SHP77 (cell line): ENCODE measurements around the gene RCBTB1.

ENCODE experiments used
- DNase-seq, 2 experiments: peaks; one replicate each; lab custom pipeline; 2025; lab: John Stamatoyannopoulos, UW

The RCBTB1 gene

DNA sequence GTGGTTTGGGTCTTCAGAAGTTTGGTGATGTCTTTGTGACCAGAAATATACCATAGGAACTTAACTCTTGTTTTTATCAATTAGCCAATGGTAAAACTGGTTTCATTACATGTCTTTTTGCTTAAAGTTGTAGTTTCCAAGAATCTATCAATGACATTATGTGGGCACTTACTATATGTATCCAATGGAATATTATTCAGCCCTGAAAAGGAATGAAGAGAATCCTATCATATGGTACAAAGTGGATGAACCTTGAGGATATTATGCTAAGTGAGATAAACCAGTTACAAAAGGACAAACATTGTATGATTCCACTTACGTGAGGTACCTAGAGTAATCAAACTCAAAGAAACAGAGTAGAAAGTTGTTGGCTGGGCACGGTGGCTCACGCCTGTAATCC is 26.4 kb downstream of the RCBTB1 start:
- DNase-seq = no peak

DNA sequence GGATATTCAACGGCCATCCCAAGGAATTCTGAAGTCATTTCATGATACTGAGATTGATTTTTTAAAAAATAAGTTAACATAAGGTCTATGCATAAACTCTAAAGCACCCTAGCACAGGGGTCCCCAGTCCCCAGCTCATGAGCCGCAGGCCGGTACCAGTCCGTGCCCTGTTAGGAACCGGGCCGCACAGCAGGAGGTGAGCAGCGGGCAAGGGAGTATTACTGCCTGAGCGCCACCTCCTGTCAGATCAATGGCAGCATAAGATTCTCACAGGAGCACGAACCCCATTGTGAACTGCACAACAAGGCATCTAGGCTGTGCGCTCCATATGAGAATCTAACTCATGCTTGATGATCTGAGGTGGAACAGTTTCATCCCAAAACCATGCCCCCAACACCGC is 31.0 kb downstream of the RCBTB1 start:
- no peak for DNase-seq

DNA sequence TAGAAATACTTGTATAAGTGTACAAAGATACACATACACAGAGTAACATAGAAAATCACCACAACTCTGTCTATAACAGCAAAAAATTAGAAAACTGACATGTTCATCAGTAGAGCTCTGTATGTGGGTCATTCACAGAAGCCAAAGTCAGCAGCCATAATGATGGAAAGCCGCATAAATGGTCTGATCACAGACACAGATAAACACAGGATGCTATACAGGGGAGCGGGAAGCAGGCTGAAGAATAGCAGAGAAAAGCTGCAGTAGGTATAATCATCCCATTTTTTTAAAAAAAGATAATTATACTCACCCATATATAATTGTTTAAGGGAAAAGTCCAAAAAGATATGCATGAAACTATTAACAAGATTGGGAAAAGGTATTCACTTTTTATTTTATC is 31.5 kb downstream of the RCBTB1 start:
- DNase-seq = no peak

DNA sequence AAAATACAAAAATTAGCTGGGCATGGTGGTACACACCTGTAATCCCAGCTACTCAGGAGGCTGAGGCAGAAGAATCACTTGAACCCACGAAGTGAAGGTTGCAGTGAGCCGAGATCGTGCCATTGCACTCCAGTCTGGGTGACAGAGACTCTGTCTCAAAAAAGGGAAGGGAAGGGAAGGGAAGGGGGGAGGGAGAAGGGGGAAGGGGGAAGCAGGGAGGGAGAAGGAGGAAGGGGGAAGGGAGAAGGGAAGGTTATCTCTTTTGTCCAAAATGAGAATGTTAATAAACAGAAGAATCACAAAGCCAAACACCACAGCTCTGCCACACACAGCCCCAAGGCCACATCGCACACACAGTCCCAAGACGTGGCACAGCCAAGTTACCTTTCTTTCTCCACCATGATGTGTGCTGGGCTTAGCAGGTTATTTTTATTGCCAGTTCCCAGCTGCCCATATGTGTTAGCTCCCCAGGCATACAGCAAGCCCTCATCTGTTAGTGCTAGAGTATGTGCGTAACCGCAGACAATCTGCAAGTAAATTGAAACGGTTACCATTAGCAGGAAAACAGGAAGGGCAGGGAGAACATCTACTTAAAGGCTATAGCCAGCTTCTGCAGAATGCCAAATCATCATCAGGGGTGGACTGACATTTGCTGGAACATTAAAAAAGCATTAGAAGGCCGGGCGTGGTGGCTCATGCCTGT is 34.3 kb downstream of the RCBTB1 start:
- no peak for DNase-seq

DNA sequence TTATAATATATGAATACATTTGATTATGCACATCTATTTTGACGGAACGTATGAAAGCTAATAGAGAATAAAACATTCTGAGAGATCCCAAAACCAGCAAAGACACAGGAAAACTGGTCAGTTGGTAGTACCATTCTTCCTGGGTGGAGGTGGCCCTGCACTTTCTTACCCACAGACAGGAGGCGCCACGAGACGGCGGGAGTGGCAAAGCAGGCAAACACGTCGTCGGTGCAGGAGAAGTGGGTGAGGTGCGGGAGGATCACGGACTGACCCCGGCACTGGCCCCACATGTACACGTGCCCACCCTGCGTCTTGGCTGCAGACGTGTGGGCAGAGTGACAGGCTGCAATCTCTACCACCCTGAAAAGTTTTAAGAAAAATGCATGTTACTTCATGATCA is 36.1 kb downstream of the RCBTB1 start:
- DNase-seq = no peak

DNA sequence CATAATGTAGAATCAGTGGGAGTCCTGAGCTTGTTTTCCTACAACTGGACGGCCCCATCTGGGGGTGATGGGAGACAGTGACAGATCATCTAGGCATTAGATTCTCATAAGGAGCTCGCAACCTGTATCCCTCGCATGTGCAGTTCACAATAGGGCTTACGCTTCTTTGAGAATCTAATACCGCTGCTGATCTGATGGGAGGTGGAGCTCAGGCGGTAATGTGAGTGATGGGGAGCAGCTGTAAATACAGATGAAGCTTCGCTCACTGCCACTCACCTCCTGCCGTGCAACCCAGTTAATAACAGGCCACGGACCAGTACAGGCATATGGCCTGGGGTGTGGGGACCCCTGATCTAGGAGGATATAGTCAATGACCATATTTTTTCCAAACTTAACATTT is 38.8 kb downstream of the RCBTB1 start:
- DNase-seq = no peak

DNA sequence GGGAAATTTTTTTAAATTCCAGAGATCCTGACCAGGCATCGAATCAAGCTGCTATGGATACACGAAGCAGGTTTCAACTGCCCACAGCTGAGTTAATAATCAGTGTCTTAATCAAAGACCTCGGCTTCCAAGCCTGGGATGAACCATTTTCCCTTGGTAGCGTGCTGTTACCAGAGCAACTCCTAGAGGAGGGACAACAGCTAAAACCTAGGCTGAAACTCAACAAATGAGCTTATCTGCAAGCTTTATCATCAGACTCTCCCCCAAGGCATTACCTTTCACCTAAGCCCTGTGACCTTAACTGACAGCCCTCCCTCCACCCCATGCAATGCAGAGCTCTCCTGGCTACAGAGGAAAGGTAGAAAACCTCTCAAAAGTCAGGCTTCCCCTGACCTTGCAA is 39.7 kb downstream of the RCBTB1 start:
- DNase-seq = no peak

DNA sequence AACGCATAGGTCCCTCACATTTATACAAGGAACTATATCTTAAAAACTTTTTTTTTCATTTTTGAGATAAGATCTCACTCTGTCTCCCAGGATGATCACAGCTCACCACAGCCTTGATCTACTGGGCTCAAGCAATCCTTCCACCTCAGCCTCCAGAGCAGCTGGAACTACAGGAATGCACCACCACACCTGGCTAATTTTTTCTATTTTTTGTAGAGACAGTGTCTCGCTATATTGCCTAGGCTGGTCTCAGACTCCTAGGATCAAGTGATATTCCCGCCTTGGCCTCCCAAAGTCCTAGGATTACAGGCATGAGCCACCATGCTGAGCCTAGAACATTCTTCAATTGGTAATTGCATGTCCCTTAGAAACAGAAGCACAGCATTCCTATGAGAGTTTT is 41.7 kb downstream of the RCBTB1 start:
- DNase-seq = no peak

DNA sequence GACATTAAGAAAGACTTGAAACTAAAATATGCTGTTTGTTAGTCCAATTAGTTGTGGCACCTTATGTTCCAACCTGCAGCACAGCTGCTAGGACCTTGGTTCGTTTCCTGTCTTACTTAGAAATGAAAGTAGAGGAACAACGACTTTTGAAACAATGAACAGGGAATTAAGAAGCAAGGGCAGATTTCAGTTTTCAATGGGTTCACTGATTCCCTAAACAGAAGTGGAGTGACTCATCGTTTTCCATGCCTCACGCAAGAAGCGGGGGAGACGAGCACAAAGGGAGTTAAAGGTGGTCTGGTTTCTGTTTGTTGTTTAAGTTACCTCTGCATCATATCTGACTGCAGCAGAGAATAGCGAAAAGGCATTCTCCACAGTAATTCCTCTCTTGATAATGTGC is 44.8 kb downstream of the RCBTB1 start:
- no peak for DNase-seq

DNA sequence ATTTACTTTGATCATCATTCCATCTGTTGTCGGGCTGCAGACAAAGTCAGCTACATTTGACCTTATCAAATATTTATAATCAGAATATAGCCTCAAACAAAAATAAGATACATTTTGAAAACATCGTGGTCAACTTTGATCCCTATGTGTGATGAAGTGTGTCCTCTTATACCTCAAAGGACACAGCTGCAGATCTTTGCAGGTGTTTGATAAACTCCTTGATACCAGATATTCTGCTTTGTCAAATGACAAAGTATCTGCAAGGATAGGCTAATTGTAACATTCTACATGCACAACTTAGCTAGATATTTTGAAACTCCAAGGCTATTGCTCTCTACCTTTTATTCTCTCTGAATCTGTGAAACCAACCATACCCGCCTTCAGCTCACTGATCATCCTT is 45.6 kb downstream of the RCBTB1 start:
- no peak for DNase-seq

DNA sequence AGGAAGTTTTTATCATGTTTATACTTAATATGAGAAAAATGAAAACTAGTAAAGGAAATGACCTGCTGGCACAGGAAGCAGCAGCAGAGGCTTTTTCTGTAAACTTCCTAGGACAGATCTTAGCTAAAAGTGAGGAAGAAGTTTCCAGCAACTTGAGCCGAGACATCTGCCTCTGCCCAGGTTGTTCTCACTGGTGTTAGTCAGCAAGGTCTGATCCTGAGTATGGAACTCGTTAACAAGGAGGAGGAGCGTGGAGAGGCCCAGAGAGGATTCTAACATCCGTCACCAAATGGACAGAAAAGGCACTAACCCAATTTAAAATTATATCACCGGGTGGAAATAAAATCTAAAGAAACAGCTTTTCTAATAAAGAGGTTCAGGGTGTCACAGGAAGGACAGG is 46.0 kb downstream of the RCBTB1 start:
- DNase-seq = no peak

DNA sequence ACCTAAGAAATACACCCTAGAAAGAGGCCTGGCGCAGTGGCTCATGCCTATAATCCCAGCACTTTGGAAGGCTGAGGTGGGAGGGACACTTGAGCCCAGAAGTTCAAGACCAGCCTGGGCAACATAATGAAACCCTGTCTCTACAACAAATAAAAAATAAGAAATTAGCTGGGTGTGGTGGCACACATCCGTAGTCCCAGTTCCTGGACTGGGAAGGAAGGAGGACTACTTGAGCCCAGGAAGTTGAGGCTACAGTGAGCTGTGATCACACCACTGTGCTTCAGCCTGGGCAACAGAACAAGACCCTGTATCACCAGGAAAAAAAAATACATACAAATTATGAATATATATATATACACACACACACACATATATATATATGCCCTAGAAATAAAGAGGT is 47.0 kb downstream of the RCBTB1 start:
- DNase-seq = no peak

DNA sequence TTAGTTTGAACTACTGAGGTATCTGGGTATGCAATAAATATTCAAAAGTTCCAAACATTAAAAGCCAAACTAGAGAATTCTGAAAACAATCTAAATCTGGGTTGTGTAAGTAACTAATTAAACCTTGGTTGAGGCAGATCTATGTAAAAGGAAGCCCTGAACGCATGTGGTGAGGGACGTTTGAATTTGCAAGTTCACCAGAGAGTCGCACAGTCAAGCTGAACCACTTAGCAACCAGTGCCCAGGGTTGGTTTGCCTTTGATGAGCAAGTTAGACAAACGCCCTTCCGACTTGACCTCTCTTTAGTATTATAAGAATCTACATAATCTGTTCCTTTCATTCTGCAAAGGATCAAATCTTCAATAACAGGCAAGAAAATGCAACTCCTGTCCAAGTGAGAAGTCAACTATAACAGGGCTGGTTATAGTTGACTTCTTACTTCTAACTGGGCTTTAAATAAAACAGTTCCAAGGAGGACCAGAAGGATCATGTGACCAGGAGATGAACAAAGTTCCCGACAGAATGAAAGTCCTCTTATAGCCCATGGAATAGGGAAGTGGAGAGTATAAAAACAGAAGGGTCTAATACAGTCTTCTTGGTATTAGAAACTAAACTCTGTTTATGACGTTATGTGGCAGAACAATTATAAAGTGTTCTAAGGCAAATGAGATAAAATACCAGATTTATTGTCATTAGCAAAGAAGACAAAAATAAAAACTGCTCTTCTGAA is 49.0 kb downstream of the RCBTB1 start:
- no peak for DNase-seq

DNA sequence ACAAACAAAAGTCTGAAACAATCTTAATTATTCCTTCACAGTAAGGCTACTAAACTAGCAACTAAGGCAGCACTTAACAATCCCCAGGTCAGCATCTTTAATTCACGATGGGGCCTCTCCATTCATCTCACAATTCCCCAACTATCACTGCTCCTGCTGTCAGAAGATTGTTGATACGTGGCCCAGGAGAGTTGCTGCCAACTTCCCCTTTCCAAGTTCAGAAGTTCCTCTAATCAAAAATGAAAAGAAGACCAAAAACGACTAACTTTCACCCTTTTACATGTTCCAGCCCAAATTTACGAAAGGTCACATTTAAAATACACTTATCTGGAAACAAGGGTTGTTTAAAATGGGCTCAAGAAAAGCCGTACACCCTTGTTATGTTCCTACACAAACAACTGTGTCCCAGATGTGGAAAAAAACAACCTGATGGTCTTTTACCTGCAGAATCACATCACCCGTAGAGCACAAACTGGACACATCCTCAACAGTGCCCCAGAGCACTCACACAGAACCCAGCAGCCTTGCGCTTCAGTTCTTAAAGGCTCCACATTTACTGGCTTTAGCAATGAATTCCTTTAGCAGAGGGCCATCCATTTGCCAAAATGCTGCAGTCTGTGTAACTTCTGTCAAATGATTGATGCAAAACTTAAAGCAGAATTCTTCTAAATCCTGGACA is 51.6 kb downstream of the RCBTB1 start:
- DNase-seq = no peak

DNA sequence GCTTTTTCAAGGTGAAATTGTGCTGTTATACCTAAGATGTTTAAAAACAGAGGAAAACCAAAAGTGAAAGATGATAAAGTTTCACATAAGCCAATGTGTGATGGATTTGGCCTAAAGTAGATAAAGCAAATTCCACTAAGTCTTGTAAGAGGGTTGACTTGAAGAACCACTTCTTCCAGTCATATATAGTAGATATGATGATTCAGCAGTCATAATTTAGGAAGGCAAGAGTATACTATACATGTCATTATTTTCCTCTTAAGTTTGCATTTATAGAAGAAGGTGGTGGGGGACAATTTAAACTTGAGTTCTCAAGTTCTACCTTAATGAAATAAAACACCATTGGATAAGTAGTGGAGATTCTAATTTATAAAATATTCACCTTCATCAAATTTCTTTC is 52.3 kb downstream of the RCBTB1 start:
- no peak for DNase-seq

DNA sequence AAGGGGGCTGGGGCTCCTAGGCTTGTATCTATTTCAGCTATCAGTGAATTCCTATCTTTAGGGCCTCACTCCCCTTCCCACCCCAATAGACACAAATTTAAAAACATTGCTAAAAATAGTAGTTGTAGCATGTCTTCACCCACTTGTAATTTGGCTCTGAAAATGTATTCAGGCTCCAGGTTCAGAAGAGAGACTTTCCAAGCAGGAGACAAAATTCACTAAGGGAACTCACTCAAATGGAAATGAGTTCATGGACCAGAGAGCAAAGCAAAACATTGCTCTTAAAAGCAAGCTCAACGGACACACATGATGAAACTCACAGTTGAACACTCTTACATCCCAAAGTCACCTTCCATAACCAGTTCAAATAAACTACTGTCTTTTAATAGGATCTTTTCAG is 52.8 kb downstream of the RCBTB1 start:
- DNase-seq = no peak

DNA sequence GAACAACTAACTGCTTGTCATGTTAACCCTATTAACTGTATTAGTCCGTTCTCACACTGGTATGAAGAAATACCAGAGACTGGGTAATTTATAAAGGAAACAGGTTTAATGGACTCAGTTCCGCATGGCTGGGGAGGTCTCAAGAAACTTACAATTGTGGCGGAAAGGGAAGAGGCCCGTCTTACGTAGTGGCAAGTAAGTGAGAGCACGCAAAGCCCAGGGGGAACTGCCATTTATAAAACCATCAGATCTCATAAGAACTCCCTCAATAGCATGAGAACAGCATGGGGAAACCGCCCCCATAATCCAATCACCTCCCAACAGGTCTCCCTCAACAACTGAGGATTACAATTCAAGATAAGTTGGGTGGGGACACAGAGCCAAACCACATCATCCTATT is 54.9 kb downstream of the RCBTB1 start:
- DNase-seq = no peak

DNA sequence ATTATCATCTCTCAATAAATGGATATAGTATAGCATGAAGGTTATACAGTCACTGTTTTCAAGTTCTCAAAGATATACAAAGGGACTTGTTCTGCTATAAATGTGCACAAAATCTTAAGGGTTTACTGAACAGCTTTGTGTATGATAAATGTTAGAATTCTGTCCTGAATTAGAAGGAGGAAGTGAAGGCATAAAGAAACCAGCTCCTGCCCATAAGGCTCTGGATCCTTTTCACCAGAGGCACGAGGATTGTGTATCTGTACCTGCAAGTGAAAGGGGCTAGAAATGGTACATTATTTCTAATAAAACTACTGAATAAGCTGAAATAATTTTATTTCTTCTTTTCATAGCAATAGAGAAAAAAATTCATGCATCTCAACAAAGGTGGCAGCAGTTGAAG is 57.2 kb downstream of the RCBTB1 start:
- no peak for DNase-seq

DNA sequence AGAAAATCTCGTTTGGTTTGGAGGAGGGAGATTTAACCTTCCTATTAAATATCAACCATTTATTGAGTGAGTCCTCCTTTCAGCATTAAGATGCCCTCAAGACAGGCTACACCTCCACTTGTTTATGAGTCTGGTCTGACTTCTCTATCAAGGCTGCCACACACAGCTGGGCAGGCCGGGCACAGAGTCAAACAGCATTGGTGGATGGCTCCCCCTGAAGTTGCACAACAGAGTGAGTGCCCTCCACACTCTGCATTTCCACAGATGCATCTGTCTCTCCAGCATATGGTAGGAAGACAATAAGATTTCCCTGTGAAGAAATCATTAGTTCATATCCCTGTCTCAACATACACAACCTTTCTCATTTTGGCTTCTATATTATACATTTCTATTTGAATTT is 58.2 kb downstream of the RCBTB1 start:
- no peak for DNase-seq

DNA sequence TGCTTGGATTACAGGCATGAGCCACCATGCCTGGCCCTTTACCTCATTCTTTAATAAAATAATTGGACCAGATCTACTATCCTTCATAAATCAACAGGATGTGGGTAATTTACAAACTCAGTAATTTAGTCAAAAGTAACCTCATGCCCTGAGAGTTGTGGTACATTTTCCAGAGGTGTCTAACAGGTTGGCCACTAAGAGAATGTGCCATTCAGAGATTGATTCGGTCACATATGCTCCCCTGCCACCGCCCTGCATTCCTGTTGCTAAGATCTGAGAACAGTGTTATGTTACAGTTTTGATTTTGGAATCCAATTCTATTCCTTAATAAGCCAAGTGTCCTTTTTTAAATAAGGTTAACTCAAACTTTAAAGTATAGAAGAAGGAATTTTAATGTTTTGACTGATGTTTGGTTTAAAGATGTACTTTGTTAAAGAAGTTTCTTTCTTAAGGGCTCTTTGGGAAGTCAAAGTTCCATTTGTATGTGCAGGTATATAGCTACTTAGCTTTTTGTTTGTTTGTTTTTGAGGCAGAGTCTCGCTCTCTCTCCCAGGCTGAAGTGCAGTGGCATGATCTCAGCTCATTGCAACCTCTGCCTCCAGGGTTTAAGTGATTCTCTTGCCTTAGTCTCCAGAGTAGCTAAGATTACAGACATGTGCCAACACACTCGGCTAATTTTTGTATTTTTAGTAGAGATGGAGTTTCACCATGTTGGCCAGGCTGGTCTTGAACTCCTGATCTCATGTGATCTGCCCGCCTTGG is 60.4 kb downstream of the RCBTB1 start:
- no peak for DNase-seq

DNA sequence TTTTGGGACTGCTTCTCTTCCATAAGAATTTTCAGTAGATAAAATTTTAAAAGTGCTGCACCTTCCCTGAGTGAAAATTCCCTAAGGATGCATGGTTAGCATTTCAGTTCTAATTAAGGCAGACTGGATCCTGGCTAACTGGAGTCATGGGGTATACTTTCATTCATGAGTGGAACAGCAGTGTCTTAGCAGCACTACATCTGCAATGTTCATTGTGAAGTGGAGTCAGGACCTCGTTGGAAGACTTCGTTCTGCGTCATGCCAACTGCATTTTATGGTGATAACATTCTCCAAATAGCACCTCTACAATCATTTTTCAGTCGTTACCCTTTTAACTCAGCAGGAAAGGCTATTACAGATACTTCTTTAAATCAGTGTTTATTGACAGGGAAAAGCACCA is 64.1 kb downstream of the RCBTB1 start:
- no peak for DNase-seq

DNA sequence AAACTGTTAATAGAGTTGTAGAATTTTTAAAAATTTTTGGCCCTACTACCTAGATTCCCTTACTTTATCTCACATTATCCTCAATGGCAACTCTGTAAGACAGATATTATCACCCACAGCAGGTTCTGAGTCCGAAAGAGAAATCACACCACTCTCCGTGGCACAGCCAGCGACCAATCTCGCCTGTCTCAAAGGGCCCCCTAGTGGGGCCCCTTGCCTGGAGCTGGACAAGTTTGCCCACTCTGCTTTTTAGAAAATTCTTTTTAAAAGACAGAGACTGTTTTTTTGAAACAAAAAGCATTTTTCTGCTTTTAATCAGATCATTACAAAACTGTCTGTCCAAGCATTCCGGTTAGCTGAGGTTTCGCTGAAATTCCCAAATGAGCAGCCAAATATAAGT is 67.9 kb downstream of the RCBTB1 start:
- DNase-seq = peak in 1 of 2 experiments; percentile 0

DNA sequence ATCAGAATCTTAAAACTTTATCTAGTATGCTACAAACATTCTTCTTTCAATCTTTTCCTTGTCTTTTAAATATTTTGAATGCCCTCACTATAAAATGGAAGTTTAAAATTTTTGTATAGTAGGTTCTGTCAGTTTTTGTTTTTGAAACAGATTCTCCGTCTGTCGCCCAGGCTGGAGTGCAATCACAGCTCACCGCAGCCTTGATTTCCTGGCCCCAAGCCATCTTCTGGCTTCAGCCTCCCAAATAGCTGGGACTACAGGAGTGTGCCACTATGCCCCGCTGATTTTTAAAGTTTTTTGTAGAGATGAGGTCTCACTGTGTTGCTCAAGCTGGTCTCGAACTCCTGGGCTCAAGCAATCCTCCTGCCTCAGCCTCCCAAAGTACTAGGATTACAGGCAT is 68.9 kb downstream of the RCBTB1 start:
- DNase-seq = no peak
